HG03095 (cell line): ENCODE results near the gene ARPC1B.

ENCODE experiments used
- ATAC-seq: cut with Tn5 transposase; IDR thresholded peaks from one replicate; pipeline ENCODE4 v1.9.1; 2021; ENCODE audit warnings: moderate library complexity; ENCODE audit not compliant: unreplicated experiment

ARPC1B gene

GRCh38 chr7:99440195-99440594 is 65.7 kb downstream of the ARPC1B start:
- no peak for ATAC-seq
